Measurements from ENCODE around the gene SEC61A2.
"Not testable (repeated sequence)": the region's sequence is repeated elsewhere in the genome, so short reads cannot be mapped to it uniquely, and the experiment has no call there.

Gene SEC61A2

DNA sequence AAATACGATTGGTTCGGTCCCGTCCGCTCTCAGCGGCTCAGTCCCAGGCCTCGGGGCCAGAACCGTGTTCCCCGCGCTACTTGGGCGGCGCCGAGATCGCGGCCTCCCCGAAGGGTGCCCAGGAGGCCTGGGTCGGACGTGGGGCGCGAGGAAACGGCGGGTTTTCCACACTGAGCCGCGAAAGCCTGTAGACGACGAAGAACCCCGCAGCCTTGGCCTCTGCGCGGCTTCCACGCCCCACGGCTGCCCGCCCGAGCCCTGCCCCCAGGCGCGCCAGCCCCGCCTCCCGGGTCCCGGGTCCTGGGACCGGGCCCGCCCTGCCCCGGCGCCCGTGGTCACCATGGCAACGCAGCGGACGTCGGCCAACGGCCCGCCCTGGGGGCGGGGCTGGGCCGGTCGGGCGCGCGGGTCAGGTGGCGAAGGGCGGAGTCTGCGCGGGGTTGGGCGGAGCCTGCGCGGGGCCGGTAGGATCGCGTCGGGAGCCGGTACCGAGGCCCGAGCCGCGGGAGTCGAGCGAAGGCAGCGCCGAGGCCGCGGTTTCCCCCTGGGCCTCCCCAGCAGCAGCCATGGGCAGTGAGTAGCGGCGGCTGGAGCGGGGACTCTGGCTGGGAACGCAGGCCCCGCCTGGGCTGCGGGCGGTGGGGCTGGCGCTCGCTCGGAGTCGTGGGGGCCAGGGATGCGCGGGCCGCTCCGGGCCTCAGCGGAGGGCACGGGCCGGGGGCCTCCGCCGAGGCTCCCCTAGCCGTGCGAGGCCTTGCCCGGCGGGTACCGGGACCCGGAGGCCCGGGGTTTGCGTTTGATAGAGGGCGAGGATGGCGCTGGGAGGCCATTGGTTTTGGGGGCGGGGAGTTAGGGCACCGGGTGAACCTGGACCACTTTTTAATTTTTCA, at the start of gene SEC61A2:
SEC61A2 (plus strand) TSS at position 456 of the 890 bp plus-strand sequence; CDS start at position 567, 111 bp downstream.
- peak; percentile 94 to 95 for DNase-seq

DNA sequence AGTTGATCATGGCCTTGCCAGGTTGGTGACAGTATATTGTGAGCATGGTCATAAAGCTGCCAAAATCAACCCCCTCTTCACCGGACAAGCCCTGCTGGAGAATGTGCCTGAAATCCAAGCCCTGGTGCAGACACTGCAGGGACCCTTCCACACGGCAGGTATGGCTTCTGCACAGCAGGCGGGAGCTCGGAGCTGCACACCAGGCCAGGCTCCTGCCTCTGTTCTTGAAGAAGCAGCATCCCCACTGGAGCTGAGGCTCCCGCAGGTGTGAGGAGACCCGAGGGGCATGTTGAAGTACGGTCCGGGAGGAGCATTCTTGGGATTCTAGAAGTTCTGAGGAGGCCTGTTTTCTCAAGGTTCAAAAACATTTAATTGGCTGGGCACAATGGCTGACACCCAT, 48.0 kb upstream of the SEC61A2 start:
- no peak for DNase-seq

DNA sequence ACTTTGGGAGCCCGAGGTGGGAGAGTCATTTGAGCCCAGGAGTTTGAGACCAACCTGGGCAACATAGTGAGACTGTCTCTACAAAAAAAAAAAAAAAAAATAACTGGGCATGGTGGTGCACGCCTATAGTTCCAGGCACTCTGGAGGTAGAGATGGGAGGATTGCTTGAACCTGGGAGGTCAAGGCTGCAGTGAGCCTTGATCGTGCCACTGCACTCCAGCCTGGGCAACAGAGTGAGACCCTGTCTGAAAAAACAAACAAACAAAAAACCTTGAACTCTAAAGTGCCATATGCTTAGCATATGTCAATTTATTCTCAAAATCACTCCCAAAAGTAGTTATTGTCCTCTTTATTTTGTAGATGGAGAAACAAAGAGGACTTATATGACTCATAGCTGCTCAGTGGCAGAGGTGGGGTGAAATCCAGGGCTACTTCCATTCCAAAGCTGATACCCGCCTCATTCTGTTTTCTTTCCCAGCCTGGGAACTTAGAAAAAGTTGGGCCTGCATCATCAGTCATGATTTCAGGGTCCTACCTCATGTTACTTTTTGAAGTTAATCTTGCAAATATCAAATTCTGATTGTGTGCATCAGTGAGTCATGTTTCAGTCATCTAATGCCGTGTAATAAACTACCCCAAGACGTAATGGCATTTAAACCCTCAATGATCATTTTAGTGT, 47.5 kb upstream of the SEC61A2 start:
- no peak for DNase-seq

DNA sequence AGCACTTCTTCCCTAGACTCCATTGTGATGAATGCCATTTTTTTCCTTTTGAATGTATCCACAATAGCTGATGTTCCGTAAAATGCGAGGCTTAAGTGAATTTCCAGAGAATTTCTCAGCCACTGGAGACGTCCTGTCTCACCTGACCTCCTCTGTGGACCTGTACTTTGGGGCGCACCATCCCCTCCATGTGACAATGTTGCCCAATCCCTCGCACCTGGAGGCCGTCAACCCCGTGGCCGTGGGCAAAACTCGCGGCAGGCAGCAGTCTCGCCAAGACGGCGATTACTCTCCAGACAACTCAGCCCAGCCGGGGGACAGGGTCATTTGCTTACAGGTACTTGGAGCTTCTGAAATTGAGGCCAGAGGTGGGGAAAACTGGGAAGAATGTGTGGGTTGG, 40.6 kb upstream of the SEC61A2 start:
- DNase-seq = no peak

DNA sequence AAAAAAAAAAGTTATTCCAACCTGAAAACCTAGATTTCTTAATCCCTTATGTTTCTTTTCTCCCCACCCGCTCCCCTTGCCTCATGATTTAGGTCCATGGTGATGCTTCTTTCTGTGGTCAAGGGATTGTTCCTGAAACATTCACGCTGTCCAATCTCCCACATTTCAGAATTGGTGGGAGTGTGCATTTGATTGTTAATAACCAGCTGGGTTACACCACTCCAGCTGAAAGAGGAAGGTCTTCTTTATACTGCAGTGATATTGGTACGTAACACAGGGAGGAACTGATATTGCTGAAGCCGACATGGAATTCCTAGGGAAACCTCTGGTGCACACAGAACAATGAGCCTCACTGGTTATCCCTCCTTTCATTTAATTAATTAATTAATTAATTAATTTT, 38.1 kb upstream of the SEC61A2 start:
- DNase-seq = no peak

DNA sequence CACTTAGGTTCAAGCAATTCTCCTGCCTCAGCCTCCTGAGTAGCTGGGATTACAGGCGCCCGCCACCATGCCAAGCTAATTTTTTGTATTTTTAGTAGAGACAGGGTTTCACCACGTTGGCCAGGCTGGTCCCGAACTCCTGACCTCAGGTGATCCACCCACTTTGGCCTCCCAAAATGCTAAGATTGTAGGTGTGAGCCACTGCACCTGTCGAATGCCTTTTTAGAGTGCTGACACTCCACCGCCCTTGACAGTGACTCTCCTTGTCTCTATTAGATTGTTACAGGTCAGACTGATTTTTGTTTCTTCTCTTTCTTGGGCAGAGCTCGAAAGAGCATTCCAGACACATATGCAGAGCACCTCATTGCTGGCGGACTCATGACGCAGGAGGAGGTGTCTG, 32.1 kb upstream of the SEC61A2 start:
- DNase-seq = not testable (repeated sequence)

DNA sequence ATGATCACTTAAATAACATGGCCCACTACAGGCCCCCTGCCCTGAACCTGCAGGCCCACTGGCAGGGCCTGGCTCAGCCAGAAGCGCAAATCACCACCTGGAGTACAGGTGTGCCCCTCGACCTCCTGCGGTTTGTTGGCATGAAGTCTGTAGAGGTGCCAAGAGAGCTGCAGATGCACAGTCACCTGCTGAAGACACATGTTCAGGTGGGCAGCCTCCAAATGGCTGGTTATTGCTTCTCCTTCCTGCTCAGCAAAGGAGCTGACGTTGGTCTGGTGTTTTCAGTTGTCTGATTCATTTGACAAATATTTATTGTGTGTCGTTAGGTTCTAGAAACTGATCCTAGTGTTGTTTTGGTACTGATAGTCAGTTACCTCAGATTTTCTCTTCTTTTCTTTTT, 31.7 kb upstream of the SEC61A2 start:
- DNase-seq = no peak

DNA sequence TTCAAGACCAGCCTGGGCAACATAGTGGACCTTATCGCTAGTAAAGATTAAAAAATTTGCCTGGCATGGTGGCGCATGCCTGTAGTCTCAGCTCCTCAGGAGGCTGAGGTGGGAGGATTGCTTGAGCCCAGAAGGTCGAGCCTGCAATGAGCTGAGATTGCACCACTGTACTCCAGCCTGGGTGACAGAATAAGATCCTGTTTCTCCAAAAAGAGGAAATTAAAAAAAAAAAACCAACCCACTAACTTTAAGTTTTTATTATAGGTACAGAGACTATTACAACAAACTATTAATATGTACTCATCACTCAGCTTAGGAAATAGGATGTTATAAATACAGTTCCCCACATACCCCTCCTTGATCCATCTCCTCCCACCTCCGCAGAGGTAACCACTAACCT, 30.5 kb upstream of the SEC61A2 start:
- DNase-seq = no peak

DNA sequence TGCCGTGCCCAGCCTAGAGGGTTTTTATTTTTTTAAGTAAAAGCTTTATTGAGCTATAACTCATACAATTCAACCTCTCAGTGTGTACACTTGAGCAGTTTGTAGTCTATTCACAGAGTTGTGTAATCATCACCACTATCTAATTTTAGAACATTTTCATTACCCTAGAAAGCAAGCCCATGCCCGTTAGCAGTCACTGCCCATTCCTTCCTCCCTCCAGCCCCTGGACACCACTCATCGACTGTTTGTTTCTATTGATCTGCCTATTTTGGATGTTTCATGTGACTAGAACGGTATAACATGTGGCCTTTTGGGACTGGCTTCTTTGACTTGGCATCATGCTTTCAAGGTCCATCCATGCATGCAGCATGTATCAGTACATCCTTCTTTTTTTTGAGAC, 25.7 kb upstream of the SEC61A2 start:
- no peak for DNase-seq

DNA sequence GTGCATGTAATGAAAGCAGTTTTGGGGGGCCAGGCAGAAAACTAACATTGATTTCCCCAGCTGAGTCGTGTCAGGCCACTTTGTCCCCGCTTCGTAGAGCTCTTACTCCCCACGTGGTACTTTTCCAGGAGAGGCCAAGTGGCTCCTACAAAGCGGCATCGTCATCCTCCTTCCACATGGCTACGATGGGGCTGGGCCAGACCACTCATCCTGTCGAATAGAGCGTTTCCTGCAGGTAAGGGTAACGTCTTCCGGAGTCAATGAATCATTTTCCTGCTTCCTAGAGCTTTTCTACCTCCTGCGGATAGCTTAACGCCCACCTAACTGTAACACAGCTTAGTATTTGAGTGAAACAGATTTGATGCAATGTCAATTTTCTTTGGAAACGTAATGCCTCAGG, 21.7 kb upstream of the SEC61A2 start:
- no peak for DNase-seq

DNA sequence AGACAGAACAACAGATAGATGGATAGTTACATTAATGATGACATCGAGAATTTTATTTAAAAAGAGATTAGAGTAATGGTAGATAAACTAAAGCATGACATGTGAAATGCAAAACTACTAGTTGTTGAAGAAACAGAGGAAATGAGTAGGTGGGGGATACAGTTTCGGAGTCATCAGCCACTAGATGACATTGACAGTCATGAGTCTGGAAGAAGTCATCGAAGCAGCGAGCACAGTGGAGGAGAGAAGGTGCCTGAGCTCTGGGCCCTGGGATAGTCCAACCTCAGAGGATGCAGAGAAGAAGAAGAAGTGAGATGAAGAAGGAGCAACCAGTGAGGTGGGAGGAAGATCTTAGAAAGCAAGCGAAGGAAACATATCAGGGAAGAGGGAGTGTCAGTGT, 20.2 kb upstream of the SEC61A2 start:
- DNase-seq = no peak

DNA sequence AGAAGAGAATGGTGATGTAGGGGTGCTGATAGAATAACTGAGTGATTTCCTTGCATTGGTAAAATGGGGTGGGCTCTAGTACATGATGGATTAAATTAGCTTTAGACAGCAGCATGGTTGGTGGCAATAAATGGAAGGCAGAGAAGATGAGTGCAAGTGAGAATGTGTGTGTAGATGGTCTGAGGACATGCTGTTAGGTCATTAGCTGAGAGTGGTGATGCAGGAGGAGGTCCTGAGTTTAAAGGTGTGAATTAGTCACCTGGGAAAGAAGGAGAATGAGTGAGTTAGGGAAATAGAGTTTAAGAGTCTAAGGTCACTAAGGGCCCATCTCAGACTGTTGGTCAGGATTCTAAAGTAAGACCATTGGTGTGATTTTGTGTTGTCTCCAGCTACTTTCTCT, 17.9 kb upstream of the SEC61A2 start:
- DNase-seq = no peak

DNA sequence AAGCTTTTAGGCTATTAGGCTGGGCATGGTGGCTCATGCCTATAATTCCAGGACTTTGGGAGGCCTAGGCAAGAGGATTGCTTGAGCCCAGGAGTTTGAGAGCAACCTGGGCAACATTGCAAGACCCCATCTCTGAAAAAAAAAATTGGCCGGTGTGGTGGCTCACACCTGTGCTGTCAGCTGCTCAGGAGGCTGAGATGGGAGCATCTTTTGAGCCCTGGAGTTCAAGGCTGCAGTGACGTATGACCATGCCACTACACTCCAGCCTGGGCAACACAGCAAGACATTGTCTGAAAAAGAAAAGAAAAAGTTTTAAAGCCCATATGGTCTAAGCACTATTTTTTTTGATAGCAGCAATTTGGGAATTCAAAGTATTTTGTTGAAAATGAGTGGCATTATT, 15.8 kb upstream of the SEC61A2 start:
- DNase-seq = no peak

DNA sequence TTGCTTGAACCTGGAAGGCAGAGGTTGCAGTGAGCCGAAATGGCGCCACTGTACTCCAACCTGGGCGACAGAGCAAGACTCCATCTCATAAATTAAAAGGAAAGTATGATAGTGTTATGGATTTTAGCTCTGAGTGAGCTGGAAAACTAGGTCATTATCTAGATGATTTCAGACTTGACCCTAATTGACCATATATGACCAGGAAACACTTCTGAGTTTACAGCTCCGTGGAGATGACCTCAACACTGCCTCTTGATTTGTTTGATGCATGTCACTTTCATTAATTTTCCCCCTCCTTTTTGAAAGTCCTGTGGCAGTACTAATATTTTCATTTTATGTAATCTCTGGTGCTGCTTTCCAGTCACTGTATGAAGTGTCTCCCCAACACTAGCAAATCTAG, 7.8 kb upstream of the SEC61A2 start:
- DNase-seq = no peak

DNA sequence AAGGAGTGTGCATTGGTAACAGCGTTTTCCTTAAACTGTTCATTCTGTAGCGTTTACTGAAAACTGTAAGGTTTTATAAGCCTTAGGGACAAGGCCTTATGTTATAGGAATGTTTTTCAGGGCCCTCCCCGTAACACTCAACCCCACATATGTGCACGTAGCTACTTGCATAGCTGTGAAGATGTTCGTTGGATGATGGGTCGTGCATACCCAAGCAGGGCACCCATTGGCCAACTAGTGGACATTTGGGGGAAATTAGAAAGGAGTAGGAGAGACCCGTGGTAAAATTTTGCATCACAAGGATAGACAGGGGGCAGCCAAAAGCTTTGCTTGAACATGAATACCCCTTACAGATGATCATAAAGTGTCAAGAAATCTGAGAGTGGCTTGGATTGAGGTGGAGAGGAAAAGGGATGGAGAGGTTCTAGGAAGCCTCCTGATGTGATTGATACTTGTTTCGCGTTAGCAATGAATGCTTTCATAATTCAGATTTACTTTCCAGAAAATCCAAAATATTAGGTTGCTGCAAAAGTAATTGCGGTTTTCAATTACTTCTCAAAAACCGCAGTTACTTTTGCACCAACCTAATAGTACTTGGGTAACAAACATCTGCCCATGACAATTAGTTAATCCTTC, 878 bp downstream of the SEC61A2 start:
- peak in 1 of 2 experiments; percentile 13 for DNase-seq

DNA sequence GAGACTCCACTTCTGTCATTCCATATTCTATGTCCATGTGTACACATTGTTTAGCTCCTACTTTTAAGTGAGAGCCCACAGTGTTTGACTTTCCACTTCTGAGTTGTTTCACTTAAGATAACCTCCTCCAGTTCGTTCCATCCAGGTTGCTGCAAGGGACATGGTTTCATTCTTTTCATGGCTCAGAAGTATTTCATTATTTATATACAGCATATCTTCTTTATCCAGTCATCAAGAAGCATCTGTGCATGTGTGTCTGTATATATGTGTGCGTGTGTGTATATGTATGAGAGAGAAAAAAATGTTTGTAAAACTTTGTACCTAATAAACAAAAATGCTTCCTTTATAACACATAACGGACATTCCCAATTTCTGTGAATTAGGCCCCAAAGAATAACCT, 6.2 kb downstream of the SEC61A2 start:
- DNase-seq = no peak

DNA sequence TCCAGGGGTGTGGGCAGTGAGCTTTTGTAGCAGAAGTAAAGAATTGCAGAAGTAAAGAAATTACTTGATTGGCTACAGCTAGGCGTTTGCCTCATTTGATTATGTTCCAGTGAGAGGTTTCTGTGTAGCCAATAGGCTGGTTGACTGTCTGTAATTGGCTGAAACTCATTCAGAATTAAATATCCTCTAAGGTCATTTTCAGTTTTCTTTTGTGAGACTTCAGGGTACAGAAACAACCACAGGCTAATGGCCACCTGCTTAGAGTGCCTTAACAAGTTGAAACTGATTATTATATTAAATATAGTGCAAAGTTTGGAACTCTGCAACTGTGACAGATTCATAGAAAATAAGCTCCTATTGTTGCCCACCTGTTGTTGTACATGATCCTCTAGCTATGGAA, 10.6 kb downstream of the SEC61A2 start:
- no peak for DNase-seq

DNA sequence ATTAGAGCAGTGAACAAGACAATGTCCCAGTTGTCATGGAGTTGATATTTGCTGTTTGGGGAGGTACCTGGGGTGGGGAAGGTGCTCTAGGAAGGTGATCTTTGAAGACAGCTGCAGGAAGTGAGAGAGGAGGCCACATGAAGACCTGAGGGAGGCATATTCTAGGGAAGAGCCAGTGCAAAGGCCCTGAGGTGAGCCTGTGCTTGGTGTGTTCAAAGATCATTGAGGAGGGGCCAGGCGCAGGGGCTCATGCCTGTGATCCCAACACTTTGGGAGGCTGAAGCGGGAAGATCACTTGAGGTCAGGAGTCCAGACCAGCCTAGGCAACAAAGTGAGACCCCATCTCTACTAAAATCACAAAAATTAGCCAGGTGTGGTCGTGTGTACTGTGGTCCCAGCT, 15.1 kb downstream of the SEC61A2 start:
- DNase-seq = no peak

DNA sequence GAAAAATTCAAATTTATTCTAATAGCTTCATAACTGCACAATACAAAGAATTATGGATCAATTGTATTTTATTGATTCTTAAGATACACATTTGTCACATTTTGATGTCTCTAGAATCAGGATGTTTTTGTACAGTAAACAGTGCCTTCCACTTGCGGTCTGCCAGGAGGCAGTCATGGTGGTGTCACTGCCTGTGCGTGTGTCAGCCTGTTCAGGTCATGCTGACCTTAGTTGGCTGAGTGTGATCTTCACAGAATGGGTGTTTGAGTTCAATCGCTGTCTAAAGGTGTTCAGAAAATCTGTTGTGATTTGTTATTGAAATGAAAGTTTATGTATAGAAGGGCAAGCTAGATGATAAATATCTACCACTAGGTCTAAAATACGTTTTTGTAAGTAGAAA, 20.7 kb downstream of the SEC61A2 start:
- DNase-seq = no peak

DNA sequence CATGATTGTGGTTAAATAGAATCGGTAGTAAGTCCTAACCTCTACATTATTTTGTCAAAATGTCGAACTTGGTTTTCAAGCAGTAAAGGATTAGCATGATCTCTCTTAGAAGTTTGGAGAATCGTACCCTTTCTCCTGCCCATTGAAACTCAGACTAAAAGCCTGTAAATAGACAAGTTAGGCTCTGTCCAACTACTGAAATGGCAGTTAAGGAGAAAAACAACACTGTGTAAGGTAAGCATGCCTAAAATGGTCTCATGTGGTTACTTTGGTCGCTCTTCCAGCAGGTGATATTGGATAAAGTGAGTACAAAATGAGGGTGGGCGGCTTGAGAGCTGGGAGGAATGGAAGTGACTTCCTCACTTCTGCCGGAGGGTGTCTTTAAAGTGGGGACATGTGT, 25.0 kb downstream of the SEC61A2 start:
- DNase-seq = no peak

DNA sequence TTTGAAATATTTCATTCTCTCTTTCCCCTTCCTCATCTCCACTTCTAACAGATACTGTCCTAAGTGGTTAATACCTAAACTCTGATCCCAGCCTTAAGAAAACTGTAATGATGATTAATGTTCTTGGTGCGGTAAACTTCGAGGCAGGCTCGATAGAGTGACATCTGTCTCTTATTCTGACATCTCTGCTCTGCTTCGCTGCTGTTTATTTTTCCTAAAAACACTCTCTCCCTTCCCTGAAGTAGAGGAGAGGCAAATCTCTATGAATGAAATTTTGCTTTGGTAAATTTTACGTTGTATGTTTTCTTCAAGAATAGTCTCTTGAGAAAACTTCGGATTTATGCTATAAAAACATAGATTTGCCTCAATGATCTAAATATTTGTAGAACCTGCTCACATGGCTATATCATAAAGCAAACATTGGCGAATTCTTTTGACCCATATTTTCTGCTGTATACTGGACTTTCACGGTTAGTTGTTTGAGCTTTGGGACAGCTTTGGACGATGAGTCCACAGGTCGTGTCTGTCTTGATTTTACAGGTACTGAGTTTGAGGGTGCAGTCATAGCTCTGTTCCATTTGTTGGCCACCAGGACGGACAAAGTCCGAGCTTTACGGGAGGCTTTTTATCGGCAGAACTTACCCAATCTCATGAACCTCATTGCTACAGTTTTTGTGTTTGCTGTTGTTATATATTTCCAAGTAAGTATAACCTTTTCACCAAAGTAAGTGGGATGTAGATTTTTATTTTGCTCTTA, 27.1 kb downstream of the SEC61A2 start:
- DNase-seq = no peak

DNA sequence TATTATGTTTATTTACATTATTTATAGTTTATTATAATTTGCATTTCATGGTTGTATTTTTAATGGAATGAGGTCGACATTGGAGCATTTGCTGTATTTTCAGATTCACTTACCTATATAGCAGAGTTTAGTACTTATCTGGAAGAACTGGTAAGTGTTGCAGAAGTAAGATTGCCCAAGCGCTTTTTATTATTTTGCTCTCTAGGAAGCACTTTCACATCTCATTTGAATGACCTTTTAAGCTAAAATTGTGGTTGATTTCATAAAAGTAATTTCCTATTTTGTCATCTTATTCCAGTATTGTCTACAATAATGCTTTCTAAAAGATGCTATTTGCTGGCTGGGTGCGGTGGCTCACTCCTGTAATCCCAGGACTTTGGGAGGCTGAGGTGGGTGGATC, 28.6 kb downstream of the SEC61A2 start:
- DNase-seq = no peak

DNA sequence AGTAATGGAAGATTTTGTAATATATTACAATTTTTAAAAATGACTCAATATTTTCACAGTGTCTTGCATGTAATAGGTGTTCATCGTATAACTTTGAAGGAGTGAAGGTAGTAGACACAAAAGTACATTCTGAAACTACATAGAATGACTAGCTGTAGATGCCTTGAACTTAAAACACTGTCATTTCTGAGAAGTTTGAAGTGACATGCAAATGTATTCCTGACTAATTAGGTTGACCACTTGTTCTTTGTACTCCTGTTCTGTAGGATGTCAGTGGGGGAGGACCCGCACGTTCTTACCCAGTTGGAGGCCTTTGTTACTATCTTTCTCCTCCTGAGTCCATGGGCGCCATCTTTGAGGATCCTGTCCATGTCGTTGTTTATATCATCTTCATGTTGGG, 31.2 kb downstream of the SEC61A2 start:
- DNase-seq = no peak
